Hindlimb muscle (tissue), 1 donor: ENCODE data around the gene PGAP2. TPM values are rescaled to one million over a fixed set of nuclear protein-coding genes. Genes with fewer than 3 reads are reported as not detected.
A peak's percentile ranks its signal among the peaks of the same experiment; 100 is the strongest.

Experiments used
- DNase-seq: peaks from one replicate; pipeline ENCODE4 v3.0.0-alpha.2; 2013
- polyA plus RNA-seq: library from polyadenylated mRNA; unstranded; fragments of 120-200 nt; gene quantifications from one replicate; pipeline ENCODE4 v1.2.1, GENCODE V29; 2013; ENCODE audit not compliant: insufficient read length

The PGAP2 gene
- polyA plus RNA-seq, 1 donor: 25.3 TPM

DNA sequence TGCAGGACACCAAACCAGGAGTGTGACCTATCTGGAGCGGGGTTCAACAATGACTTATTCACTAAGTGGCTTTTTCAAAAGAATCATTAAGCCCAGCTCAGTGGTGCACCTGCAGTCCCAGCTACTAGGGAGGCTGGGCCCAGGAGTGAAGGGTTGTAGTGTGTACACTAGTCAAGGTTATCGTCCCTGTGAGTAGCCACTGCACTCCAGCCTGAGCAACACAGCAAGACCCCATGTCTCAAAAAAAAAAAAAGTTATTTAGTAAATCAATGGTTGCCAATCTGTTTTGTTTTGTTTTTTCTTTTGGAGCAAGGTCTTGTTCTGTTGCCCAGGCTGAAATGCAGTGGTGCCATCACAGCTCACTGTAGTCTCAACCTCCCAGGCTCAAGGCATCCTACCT lies 24.5 kb downstream of the PGAP2 start:
- no peak for DNase-seq

DNA sequence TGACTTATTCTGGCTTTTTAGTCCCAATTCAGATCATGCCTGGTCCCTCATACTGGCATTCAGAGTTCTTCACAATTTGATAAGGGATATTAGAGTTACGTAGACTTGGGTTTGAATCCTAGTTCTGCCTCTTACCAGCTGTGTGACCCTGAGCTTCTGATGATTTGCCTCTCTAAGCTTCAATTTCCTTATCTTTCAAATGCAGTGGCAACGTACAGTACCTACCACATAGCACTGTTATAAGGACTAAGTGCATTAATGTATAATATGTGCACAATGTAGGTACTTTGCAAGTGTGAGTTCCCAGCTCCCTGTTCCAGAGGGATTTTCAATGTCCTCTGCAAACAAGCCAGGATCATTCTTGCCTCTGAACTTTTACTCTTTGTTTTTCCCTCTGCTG lies 25.1 kb downstream of the PGAP2 start:
- no peak for DNase-seq

DNA sequence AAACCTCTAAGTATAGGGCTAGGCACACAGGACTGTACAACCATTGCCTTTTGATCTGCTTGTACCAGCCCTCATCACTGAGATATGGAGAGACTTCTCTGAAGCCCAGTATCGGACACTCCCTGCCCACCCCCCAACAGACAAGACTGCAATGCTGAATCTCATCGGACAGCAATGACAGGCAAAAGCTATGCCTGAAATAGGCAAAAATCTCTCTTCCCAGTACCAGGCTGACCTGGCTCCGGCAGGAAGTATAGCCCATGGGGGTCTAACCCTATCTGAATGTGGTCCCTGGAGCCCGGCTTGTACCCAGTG lies 25.9 kb downstream of the PGAP2 start:
- DNase-seq: no peak

DNA sequence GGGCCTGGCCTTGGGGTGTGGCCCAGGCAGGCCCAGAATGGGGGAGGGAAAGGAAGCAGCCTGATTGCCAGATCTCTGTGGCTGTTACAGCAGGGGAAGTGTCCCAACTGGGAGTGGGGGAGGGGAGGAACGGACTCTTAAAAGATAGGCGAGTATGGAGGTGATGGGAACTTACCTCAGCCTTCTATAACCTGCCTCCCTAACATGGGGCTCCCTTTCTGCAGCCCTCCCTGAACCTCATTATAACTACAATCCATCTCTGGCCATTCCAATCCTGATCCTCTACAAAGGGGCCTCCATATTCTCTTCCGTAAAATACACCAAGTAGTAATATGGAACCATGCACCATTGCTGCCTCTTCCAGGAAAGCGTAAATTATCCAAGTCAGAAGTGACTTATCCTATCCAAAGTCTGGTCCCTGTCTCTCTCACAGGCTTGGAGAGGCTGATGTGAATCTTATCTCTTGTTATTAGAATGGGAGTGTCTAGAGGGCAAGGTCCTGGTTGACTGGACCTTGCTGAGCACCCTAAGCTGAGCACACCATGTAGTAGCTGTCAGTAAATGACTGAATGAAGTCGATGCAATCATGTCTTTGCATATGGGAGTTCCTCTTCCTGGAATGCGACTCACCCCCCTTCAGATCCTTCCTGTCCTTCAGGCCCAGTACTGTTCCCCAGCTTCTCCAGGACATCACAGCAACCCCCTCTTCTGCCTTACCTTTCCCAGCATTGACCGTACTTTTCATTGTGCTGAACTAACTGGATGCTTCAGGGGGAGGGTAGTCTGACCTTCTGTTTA lies 26.5 kb downstream of the PGAP2 start:
- DNase-seq: no peak

DNA sequence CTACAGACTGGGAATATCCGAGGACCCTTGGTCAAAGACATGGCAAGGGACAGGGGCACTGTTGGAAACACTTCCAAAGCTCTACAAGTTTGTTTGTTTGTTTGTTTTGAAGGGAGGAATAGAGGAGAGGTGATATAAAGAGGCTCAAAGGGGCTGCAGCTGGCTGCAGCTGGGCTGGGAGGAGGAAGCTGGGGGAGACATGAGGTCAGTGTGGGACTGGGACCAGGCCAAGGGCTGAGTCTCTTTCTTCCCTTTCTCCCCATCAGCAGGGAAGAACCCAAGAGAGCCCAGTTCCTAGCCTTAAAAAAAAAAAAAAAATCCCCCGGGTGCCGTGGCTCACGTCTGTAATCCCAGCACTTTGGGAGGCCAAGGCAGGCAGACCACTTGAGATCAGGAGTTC lies 27.4 kb downstream of the PGAP2 start:
- DNase-seq: no peak

DNA sequence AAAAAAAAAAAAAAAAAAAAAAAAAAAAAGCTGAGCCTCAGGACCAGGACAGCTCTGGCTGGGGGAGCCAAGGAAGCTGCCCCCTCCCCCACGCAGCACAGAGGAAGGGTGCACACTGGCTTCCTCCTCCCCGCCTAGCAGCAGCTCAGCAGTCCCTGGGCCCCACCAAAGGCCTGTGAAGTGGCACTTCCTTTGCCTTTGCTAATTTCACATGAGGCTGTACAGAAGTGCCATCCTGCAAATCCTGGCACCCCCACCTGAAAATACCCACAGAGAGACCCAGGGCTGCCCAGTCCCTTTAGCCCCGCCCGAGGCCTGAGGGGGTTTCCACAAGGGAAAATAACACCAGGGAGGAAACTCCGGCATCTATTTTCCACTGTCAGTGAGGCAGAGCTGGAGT lies 28.5 kb downstream of the PGAP2 start:
- DNase-seq: no peak

DNA sequence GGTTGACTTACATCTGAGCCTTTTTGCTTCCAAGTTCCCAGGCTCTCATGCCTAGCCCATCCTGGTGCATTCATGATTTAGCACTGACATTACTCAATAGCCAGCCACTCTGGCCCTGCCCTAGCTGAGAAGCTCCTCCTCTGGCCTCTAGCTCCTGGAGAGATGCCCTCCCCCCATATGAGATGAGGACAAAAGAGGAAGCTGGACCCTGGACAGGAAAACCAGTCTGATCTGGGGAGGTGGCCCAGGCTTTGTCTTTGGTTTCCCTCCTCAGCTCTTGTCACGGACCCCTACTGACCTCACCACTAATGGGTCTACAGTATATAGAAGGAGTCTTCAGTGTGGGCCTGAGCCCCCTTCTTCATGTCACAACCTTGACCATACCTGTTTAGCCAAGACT lies 29.4 kb downstream of the PGAP2 start:
- no peak for DNase-seq

DNA sequence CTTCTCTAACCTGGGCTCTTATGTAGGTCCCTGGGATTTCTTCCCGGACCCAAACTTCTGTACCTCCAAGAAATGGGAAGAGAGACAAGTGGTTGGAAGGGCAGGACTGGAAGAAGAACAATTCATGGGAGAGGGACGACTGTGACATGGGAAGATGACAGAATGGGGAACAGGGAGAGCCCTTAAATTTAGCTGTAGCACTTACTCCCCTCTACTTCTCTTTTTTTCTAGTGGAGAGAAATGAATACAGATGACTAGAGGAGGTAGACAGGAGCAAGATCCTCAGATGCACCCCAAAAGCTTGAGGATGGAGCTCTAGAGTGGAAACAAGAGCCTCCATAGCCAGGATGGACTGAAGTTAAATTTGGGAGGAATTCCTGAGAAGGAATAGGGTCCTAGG lies 30.1 kb downstream of the PGAP2 start:
- DNase-seq: no peak

DNA sequence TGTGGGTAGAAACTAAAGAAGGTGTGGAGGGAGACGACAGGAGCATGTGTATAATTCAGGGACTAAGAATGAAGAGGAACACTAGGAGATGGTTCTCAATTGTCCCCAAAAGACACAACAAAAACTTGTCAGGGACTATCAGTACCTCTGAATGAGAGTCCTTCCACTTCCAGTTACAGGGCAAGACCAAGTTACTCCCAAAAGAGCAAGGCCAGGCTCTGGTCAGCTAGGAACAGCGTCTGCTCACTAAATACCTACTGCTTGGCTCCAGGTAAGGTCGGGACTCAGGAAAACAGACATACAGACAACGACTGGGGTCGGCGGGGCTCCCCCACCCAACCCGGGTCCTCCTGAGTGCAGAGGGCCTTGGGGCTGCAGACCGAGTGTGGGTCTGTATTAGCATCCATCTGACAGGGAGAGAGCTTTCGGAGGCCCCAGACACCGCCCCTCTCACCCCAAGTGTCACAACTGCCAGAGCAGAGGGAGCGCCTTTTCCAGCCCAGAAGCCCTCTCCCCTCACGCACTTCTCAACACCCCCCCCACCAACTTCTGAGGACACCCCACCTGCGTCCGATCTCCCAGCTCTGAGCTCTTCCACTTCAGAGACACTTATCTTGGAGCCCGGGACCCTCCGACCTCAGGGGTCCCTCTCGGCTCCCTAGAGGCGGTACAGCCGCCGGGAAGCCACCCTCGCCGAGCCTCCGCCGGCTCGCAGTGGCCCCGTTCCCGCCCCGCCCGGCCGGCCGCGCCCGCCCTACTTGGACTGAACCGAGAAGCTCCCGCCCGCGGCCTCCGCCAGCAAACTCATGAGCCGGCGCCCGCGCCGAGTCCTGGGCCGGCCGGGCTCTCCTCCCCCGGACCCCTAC lies 31.9 kb downstream of the PGAP2 start:
- DNase-seq: peak; percentile 53

DNA sequence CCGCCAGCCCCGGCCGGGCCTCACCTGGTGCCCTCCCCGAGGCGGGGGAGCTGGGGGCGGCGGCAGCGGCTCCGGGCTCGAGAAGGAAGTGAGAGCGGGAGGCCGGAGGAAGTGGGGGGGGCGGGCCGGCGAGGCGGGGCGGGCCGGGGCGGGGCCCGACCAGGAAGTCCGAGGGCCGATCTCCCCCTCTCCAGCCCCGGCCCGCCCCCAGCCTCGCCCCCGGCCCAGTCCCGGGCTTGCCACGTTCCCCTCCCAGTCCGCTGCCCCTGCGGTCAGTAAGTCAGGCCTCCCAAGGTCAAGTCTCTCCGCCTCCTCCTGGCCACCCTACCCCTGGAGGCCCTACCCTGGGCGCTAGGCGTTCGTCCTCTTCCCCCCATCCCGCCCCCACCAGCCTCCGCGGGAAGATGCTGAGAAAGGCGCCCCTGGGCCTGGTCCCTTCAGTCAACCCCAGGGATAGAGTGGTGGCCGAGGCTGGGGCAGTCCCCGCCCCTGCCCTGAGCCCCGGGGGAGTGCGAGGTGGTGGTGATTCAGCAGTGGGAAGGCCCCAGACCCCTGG lies 32.6 kb downstream of the PGAP2 start, which contains the start of gene RHOG:
Gene RHOG (minus strand): TSS at position 90 of the 556 bp plus-strand sequence. CDS start 12,821 bp downstream, outside the sequence.
- DNase-seq: peak; percentile 84

DNA sequence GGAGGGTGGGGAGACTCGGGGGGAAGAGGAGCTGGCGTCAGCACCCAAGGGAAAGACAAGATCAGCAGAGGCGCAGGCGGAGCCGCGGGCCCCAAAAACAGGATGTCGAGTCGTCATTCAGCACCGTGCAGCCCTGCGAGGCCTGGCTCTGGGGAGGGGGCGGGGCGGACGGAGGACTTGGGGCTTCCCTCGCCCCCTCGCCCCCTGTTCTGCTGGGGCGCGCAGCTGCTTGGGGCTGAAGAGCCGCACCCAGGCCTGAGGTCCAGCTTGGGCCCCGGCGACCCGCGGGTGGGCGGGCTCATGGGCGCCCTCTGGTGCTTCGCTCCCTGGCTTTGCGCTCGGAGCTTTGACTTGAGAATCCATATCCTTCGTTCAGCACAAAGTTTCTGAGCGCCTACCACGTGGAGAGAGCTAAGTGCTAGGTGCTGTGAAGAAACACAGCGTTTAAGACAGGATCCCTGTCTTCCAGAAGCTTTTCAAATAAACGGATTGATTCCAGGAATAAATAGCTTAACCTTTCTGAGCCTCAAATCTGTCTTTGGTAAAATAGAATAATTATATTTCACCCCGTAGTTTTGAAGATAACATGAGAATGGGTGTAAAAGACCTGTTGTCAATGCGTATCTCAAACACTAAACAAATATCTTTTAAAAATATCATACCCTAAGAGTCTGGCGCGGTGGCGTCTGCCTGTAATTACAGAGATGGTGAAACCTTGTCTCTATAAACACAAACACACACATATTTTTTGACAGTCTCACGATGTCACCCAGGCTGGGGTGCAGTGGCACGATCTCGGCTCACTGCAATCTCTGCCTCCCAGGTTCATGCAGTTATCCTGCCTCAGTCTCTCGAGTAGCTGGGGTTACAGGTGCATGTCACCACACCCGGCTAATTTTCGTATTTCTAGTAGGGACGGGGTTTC lies 33.3 kb downstream of the PGAP2 start:
- DNase-seq: peak; percentile 86

DNA sequence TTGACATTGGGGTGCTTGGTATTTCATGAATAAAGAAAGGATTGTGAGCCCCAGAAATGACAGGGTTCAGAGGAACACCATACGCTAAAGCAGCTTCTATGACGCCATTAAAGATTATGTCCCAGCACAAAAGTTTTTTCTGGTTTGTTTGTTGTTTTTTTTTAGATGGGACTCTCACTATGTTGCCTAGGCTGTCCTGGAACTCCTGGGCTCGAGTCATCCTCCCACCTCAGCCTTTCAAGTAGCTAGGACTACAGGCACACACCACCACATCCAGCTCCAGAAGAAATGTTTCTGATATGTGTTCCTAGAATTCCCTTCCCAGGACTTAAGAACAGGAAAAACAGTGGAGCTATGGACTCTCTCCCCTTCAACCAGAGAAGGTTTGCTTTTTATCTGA lies 35.0 kb downstream of the PGAP2 start:
- no peak for DNase-seq

DNA sequence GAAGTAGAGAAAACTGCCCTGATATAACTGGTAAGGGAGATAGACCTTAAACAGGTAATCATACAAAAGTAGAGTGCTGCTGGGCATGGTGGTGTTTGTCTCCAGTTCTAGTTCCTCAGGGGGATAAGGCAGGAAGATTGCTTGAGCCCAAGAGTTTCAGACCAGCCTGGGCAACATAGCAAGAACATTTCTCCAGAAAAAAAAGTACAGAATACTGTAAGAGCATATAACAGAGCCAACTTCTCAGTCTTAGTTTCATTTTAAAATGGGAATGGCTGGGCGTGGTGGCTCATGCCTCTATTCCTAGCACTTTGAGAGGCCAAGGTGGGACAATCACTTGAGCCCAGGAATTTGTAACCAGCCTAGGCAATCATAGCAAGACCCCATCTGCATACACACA lies 36.9 kb downstream of the PGAP2 start:
- no peak for DNase-seq

DNA sequence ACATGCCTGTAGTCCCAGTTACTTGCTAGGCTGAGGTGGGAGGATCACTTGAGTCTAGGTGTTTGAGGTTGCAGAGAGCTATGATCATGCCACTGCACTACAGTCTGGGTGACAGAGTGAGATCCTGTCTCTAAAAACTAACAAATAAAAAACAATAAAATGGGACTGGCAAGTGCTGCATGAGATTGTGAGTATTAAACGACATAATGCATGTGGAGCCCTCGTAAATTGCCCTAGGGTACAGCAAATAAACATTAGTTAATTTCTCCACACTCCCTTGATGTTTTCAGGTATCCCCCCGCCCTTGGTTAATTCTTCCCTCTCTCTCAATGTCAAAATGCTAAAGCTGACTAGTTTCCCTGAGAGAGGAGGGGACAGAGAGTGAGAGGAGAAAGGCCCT lies 37.3 kb downstream of the PGAP2 start:
- DNase-seq: no peak

DNA sequence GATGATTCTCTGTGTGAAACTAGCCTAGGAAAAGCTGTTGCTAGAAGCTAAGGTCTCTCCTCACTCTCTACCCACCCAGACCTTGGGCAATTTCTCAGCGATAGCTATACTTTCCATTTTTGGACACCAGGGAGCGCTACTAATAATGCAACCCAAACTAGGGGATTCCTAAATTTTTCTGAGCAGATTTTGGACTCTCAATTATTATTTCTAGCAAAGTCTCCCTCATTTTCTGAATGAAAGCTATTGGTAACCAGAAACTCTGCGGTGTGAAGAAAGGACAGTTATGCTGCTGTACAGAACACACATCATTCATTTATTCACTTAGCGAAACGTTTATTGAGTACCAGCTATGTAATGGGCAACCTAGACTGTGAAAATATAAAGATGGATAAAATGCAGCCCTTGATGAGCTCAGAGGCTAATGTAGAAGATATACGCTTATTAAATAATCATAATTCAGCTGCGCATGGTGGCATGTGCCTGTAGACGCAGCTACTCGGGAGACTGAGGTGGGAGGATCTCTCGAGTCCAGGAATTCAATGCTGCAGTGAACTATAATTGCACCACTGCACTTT lies 41.0 kb downstream of the PGAP2 start:
- DNase-seq: no peak

DNA sequence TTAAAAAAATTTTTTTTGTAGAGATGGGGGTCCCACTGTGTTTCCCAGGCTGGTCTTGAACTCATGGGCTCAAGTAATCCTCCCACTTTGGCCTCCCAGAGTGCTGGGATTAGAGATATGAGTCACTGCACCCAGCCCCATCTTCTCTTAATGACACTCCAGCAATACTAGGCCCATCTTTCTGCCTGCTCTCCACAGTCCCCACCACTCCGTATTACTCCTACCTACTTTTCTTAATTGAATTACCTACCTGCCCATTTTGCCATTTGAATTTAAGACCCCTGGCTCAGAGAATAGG lies 45.1 kb downstream of the PGAP2 start:
- no peak for DNase-seq

DNA sequence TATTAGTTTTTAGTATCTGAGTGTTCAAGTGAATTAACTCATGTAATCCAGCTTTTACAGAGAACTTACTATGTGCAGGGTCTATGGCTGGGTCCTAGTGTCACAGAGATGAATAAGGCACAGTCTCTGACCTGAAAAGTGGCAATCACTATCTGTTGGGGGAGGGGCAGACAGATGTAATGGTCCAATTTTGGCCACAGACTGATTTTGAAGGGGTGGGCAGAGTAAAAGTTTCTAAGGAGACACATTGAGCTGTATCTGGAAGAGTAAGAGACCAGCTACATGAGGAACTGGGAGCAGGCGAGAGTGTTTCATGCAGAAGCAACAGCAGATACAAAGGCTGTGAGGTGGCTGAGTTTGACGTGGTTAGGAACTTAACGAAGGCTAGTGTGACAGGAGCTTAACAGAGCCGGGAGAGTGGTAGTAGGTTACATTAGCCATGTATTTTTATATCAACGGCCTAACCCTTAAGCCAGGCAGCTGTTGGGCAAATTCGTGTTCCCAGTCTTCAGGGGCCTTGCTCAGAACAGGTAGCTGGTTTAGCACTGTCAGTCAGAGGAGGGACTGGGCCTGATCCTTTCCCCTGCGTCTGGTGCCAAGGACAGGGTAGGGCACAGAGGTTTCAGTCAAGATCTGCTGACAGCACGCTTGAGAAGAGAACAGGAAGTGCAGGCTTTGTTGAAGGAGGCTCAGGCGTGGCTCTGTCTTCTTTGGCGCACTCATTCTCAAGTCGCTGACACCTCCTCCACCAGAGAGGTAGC lies 45.7 kb downstream of the PGAP2 start:
- DNase-seq: no peak

DNA sequence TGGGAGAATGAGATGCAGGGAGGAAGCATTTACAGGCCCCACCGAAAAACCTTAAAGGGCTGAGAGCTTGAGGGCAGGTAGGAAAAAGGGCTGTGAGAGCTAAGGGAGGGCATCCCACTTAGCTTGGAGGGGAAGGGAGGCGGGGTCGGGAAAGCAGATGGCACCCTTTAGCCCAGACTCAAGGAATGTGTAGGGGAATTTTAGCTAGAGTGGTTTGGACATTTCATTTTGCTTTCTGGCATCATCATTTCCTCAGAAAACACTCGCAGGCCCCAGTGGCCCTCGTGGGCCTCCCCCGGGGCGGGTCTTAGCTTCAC lies 46.3 kb downstream of the PGAP2 start:
- no peak for DNase-seq

DNA sequence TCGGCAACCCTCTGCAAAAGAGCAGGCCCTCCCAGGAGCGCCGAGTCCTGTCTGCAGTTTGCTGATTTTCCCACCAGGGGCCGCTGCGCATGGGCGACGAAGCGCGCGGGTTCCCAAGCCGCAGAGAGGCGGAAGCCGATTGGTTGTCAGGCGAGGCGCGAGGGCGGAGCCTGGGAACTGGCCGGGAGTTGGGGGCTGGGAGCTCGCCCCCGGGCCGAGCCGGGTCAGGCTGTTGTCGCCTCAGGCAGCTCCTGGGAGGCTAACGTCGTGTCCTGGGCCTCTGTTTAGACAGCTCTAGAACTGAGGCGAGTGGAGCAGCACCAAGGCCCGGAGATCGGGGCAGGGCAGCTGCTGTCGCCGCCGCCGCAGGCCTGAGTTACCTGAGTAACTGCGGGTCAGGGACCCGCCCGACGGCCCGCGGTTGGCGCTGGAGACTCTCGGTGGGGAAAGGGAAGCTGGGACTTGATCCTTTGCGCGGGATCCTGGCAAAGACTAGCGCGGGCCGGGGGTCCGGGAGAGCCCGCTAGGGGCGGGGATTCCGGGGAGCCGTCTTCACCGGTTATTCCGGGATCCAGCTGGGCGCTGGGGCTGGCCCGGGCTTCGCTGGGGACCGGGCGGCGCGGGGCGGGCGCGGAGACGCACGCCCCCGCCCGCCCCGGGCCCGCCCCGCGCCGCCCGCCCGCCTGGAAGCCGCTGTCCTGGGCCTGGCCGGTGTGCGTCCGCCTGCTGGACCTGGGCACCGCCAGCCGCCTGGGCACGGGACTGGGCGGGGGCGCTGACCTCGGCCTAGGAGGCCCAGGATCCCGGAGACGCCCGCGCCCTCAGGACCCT lies 46.8 kb downstream of the PGAP2 start, which contains the start of gene STIM1:
Gene STIM1 (plus strand): TSS at position 688 of the 831 bp plus-strand sequence. CDS start 607 bp downstream, outside the sequence.
- peak; percentile 95 for DNase-seq

DNA sequence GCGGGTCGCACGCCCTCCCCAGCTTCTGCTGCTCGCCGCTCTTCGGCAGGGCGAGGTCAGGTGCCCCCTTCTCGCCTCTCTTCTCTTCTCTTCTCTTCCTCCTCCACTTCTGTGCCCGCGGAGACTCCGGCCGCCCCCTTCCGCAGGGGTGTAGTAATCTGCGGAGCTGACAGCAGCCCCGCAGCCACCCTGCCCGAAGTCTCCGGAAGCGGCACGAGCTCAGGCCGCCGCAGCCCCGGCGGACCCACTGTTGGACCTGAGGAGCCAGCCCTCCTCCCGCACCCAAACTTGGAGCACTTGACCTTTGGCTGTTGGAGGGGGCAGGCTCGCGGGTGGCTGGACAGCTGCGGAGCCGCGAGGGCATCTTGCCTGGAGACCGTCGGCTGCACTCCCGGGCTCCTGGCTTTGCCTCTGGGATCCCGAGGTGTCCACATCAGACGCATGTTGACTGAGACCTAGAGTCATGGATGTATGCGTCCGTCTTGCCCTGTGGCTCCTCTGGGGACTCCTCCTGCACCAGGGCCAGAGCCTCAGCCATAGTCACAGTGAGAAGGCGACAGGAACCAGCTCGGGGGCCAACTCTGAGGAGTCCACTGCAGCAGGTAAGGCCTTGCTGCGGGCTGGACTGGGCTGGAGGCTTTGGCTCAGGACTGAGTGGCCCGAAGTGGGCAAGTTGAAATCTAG lies 47.6 kb downstream of the PGAP2 start:
- DNase-seq: no peak
